Anterior cingulate cortex (tissue), 58 donors: Measurements from ENCODE around the gene ILRUN.
"Not testable (repeated sequence)": the region's sequence is repeated elsewhere in the genome, so short reads cannot be mapped to it uniquely, and the experiment has no call there.

Experiments used
- DNase-seq, 58 donors: peaks; one replicate each; lab custom pipeline; 2025; lab: John Stamatoyannopoulos, UW

ILRUN gene

GRCh38 chr6:34697904-34698559, 1.5 kb upstream of the ILRUN start:
- no peak for DNase-seq

- DNase-seq: no peak
These were observed 923 bp upstream of the ILRUN start for GRCh38 chr6:34697544-34697836.

DNA sequence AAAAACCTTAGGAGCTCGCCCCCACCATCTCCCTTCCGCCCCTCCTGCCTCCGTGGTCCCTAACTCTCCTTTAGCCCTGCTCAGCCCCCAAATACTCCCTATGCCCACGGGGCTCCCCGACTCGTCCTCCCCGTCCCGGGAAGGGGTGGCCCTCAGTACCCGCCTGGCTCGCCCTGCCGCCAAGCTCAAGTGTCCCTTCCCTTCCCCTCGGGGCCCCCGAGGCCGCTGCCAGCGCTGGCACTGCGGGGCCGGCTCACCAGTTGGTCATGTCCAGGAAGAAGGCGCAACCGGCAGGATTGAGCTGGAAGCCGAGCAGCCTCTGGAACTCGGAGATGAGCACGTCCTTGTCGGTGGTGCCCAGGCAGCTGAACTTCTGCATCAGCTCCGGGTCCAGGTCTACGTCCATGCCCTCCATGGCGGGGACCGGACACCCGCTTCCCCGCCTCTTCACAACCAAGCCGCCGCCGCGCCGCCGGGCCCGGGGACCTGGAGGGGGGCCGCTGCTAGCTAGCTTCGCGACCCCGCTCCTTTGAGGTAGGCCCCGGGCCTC, 303 bp downstream of the ILRUN start:
- peak in 16 of 58 donors; percentile 24 to 80 (median 58) for DNase-seq

- DNase-seq: peak in 1 of 58 donors; percentile 8
These were observed 808 bp downstream of the ILRUN start for GRCh38 chr6:34695729-34696188.

DNA sequence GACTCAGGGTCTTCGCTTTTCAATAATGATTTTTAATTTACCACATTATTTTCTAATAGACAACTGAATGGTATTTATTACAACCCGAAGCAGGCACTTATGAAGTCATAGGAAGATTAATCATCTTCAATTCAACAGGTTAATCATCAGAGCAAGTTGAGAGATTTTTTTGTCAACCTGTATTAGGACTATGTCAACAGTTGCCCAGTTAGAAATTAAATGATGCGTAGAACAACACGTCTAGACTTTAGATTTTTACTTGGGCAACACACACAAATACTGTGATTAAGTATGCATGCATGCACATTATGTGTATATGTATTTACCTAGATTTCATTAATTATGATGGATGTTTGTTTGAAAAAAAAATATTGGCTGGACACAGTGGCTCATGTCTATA, 4.3 kb downstream of the ILRUN start:
- DNase-seq: no peak

DNA sequence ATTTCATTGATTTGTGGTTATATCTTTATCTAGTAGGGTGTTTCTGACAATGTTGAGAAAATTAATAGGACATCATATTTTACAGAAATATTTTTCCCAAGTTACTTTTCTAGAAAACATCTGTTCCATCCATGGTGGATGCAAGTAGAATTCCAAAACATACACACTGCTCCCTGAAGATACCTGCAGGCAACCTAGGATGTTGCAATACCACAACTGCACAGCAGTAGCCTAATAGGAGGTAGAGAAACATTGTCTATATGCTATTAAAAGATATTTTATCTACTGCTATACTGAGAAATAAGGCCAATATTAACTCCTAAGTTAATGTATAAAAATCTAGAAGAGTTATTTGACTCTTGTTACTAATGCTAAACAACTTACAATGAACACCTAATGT, 6.8 kb downstream of the ILRUN start:
- no peak for DNase-seq

GRCh38 chr6:34688956-34689355, 7.6 kb downstream of the ILRUN start:
- DNase-seq: no peak

DNA sequence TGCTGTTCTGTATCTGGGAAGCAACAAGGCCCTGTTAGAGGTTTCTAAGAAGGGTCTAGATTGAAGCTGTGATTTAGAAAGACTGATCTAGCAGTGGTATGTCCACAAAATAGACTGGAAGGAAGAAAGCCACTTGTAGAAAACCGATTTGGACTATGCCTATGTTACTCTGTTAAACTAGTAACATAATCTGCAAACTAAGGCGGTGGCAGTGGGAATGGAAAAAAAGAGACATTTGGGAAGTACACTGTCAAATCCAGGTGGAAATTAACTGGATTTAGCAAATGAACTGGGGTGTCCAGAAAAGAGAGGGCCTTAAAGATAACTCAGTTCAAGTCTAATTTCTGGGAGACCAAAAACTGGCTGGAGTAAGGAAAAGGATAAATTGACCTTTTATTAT, 11.6 kb downstream of the ILRUN start:
- DNase-seq: no peak

DNA sequence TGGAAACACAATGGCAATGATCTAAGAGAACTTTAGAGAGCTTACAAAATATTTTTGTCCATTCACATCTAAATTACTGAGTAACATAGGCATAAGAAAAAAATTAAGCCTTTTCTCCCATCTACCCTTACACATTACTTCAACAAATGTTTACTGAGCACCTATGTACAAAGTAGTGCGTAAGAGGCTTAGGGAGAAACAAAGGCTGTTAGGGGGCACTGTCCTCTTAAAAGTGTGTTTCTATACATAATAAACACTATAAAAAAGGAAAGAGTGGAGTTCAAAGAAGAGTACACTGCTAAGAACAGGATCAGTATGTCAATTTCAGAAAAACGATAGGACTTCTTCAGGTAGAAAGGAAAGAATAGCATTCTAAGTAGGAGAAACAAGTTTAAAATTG, 12.2 kb downstream of the ILRUN start:
- no peak for DNase-seq

DNA sequence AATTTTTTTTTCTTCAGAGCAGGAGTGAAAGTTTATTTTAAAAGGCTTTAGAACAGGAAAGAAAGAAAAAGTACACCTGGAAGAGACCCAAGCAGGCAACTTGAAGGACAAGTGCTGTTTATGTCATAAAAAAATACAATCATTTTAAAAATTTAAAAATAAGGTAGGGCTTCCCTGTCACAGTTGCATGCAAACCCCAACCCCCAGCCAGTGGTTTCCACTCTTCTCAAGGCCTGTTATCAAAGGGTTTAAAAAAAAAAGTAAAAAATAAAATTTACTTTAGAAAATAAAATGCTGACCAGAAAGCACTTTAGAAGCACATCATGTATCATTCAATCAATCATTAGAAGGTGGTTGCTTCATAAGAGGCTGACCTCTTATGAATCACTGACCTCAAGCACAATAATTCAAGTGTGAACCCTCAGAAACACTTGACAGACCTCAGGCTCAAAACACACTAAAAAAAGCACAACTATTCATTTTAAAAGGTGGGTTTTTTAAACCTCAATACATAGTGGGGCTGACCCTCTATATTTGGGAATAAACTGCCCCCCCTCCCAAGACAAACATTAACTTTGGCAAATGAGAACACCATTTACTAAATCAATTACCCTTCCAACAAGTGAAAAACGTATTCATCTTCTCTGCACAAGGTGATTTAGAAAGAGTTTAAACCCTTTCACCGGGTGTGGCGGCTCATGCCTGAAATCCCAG, 15.6 kb downstream of the ILRUN start:
- no peak for DNase-seq

- not testable (repeated sequence) for DNase-seq
These were observed 16.3 kb downstream of the ILRUN start for GRCh38 chr6:34680313-34680712.

DNA sequence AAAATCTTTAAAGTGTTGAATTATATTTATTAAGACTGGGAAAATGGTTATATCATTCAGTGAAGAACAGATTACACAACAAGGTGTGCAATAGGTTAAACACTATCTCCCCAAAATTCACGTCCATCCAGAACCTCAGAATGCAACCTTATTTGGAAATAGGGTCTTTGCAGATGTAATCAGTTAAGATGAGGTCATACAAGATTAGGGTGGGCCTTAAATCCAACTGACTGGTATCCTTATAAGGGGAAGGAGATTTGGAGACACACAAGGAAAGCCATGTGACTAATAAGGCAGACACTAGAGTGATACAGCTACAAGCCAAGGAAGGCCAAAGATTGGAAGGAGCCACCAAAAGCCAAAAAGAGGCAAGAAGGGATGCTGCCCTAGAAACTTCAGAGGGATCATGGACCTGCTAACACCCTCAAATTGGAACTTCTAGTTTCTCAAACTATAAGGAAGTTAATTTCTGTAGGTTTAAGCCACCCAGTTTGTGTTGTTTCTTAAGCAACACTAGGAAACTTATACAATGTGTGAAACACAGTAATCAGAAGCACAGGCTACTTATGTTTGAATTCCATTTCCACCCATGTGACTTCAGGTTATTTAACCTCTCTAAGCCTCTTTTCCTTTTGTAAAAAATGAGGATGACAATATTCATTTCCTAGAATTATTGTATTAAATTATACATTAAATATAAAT, 16.9 kb downstream of the ILRUN start:
- no peak for DNase-seq

DNA sequence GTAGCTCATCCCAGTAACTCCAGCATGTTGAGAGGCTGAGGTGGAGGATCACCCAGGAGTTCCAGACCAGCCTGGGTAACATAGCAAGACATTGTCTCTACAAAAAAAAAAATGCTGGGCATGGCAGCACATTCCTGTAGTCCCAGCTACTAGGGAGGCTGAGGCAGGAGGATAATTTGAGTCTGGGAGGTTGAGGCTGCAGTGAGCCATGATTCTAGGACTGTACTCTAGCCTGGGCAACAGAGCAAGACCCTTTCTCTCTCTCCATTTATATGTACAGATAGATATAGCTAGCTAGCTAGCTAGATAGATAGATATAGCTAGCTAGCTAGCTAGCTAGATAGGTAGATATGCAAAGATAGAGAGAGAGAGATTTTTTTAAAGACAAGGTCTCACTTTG, 20.4 kb downstream of the ILRUN start:
- no peak for DNase-seq

- DNase-seq: not testable (repeated sequence)
These were observed 21.6 kb downstream of the ILRUN start for GRCh38 chr6:34674930-34675329.

GRCh38 chr6:34674268-34674639, 22.3 kb downstream of the ILRUN start:
- no peak for DNase-seq

- DNase-seq: no peak
These were observed 23.5 kb downstream of the ILRUN start for GRCh38 chr6:34673064-34673463.

DNA sequence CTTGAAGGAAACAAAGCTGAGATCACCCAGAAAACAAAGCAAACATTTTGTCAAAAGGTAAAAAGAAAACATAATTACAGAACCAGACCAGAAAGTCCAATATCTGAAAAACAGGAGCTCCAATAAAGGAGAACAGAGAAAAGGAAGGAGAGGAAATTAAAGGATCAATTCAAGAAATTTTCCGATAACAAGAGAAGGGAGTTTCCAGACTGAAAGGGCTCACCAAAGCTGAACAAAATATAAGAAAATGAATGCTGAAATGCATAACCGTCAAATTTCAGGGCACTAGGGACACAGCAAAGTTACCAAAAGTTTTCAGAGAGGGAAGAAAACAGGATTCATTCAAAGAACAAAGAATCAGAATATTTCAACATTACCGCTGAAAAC, 23.9 kb downstream of the ILRUN start:
- no peak for DNase-seq

DNA sequence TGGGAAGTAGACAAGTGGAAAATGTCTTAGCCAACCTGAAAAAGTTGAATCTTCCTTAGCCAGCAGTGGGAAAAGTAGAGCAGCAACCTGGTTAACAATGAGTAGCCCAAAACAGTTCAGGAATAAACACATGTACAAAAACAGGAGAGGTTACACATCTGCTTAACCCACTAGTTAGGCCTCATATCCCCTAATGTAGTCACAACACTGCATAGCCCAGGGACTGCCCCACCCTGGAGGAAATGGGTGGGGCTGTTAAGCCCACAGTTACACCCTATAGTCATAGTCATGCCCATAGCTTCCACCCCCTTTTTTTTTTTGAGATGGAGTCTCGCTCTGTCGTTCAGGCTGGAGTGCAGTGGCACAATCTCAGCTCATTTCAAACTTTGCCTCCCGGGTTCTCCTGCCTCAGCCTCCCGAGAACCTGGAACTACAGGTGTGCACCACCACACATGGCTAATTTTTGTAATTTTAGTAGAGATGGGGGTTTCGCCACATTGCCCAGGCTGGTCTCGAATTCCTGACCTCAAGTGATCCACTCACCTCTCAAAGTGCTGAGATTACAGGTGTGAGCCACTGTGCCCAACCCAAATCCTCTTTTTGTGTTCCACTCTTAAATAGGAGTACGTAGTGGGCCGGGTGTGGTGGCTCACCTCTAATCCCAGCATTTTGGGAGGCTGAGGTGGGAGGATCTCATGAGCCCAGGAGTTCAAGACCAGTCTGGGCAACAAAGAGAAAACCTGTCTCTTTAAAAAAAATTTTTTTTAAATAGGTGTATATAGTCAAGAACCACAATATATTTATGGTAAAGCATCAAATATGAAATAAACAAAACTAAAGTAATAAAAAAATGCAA, 24.5 kb downstream of the ILRUN start:
- no peak for DNase-seq

GRCh38 chr6:34671367-34671766, 25.2 kb downstream of the ILRUN start:
- DNase-seq: no peak

DNA sequence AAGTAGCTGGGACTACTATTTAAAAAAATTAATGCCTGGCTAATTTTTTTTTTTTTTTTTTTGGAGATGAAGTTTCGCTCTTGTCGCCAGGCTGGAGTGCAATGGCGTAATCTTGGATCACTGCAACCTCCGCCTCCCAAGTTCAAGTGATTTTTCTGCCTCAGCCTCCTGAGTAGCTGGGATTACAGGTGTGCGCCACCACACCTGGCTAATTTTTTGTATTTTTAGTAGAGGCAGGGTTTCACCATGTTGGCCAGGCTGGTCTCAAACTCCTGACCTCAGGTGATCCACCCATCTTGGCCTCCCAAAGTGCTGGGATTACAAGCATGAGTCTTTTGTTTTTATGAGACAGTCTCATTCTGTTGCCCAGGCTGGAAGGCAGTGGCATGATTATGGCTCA, 27.8 kb downstream of the ILRUN start:
- DNase-seq: not testable (repeated sequence)
